Stimulated activated CD8-positive, alpha-beta memory T cell treated with anti-CD3 and anti-CD28 coated beads, Interleukin-15, amount 100 ng/mL, for 4 hours (primary cell): ENCODE measurements around the gene AKAP13.
"Not testable (repeated sequence)": the region's sequence is repeated elsewhere in the genome, so short reads cannot be mapped to it uniquely, and the experiment has no call there.

Source experiments
- DNase-seq, 2 donors: peaks; one replicate each; pipeline ENCODE4 v3.0.0-alpha.2; 2020; ENCODE audit warnings: low read depth in 2 of 2

AKAP13 gene

DNA sequence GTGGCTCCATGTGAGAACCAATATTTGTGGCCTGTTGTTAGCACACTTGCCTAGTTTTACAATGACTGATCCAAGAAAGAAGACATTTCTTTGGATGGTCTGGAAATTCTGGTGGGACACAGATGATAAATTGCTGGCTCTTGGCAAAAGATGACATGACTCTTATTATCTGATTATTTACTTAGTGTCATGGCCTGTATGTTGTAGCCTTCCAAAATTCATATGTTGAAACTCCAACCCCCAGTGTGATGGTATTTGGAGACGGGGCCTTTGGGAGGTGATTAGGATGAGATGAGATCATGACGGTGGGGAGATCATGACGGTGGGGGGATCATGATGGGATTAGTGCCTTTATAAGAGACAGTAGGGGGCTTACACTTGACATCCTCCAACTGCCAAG is 30.0 kb upstream of the AKAP13 start:
- no peak for DNase-seq

DNA sequence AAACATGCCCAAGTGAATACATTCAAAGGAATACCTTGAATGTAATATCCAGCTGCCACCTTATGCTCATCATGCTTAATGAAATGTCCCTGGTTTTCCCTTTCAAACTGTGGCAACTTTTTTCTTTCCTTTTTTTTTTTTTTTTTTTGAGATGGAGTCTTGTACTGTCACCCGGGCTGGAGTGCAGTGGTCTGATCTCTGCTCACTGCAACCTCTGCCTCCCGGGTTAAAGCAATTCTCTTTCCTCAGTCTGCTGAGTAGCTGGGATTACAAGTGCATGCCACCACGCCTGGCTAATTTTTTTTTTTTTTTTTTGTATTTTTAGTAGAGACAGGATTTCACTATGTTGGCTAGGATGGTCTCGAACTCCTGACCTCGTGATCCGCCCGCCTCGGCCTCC is 28.9 kb upstream of the AKAP13 start:
- not testable (repeated sequence) for DNase-seq

DNA sequence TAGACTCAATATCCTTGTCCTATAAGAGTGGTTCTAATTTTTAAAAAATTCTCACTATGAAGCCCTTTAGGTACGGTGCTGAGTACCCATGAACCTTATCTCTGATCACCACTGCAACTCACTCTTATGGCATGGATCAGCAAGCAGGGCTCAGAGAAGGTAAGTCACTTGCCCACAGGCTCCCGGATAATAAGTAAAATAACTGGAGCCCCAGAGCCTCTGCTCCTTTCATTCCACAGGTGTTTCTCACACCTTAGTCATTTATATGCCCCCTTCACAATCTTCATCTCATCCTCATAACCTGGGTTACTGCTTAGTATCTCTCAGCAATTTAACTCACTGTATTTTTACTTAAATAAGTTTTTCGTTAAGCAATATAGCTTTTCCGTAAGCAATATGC is 28.4 kb upstream of the AKAP13 start:
- DNase-seq = no peak

DNA sequence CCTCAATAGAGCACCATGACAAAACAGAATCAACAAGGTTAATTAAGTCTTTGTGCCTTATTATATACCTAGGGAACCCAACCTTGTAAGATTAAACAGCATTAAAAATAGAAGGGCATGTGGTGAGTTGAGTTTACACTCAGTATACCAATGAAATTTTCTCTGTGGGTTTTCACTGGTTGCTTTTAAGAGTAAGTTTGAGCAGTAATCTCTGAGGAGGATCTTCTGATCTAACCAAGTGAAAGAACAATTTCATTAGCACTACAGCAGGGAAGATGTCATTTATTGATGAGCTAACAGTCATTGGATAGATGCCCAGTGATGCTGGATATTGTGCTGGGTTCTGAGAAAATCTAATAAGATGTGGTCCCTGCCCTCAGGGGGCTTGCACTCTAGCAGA is 26.9 kb upstream of the AKAP13 start:
- DNase-seq = no peak

DNA sequence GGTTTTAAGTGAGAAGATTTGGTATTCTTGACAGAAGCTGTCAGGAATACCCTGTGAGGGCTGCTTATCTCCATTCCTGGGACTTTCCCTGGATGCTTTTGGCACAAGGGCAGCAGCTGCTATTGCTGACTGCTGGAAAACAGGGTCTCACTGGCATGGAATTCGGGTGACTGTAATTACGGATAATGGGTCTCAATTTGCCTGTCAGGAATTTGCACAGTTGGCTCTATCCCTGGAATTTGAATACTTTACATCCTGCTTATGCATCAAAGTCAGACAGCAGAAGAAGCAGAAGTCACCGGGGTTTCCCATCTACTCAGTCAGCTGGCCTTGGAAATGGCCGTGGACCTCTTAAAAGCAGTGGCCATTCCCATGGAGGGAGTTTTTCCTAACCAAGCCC is 25.9 kb upstream of the AKAP13 start:
- DNase-seq = no peak

DNA sequence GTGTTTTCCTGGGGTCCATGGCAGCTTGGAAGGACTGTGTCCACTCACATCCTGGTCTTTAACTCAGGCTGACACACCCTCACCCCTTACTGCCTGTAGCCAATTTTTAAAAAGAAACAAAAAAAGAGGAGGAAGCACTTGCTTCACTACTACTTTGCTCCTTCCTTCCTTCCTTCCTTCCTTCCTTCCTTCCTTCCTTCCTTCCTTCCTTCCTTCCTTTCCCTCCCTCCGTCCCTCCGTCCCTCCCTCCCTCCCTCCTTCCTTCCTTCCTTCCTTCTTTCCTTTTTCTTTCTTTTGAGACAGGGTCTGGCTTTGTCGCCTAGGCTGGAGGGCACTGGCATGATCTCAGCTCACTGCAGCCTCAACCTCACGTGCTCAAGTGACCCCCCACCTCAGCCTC is 25.5 kb upstream of the AKAP13 start:
- DNase-seq = no peak

DNA sequence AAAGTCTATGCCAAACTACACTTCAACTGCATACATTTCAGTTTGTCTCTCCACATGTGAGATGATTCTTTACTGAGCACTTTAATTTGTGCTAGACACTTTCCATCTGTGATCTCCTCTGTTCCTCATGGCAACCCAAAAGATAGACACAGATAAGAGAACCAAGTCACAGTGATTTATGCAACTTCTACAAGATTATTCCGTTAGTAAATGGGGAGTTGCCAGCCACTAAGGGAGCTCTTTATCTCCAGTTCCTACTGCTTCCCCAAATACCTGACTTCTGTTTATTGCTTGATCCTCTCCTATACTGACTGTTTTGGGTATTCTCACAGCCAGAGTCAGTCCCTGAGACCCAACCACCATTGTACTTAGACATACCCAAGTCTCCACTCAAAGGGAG is 24.1 kb upstream of the AKAP13 start:
- no peak for DNase-seq

DNA sequence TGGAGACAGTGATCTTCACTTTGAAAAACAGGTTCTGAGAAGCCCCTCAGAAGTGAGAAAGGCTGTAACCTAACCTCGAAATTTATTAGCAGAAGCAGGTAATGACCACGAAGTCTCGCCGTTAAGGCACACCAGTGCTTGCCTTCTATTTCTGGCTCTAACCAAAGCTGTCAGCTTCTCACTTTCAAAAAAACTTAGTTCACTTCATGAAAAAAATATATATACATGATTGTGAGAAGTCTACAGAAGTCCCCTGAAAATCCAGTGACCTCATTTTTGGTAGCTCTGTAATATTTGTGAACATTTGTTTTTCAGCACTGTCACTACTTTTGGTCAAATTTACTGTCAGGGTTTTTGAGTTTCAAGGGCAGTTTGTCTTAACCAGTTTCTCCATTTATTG is 19.1 kb upstream of the AKAP13 start:
- DNase-seq = no peak

DNA sequence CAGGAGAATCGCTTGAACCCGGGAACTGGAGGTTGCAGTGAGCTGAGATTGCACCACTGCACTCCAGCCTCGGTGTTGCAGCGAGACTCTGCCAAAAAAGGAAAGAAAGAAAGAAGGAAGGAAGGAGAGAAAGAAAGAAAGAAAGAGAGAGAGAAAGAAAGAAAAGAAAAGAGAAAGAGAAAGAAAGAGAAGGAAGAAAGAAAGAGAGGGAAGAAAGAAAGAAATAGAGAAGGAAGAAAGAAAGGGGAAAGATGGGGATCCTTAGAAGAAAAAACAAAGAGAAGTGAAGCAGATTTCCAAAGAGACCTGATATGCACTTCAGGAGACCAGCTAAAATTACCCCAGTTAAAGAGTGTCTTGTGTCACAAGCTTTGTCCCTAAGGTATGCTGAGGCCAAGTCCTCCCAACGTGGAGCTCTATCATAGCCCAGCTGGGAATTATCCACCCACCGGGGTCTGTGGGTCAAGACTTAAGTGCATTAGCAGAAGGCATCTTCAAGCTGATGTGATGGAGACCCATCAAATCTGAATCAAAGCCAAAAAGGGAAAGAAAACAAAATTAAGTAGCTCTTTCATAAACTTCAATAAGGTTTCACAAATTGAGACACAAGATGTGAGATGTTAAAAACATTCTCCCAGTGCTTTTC is 17.8 kb upstream of the AKAP13 start:
- no peak for DNase-seq

DNA sequence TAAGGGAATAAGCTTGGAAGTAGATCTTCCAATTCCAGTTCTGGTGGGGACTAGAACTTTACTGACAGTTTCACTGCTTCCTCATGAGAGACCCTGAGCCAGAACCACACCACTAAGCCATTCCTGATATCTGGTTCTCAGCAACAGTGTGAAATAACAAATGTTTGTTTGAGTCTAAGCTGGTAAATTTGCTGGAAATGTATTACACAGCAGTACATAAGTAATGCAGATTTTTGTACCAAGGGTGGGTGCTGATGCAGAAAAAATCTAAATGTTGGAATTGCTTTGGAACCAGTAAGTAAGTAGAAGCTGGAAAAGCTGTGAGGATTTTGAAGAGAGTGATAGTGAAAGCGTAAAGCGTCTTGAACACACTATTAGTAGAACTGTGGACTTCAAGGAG is 14.4 kb upstream of the AKAP13 start:
- no peak for DNase-seq

DNA sequence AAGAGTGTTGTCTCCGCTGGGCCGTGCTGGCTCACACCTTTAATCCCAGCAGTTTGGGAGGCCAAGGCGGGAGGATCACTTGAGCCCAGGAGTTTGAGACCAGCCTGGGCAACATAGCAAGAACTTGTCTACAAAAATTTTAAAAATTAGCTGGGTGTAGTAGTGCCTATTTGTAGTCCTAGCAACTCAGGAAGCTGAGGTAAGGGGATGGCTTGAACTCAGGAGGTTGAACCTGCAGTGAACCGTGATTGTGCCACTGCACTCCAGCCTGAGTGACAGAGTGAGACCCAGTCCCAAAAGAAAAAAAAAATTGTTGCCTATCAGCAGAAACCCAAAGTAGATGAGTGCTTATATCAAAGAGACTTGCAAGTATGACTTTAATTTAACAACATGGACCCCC is 12.7 kb upstream of the AKAP13 start:
- DNase-seq = no peak

DNA sequence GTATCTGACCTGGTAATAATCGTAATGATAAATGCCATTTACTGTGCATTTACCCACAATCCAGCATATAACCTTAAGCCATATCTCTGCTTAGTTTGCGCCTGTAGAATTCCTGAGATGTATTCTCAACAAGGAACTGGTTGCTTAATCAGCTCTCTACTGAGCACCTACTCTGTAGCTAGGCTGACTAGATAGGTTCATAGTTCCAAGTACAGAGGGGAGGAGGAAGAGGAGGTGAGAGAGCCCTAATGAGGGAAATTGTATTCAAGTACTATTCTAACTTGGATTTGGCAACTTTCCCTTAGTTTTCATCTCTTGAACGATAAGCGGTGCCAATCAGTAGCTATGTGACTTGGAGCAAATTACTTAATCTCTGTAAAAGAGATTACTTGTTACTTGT is 5.6 kb upstream of the AKAP13 start:
- no peak for DNase-seq

DNA sequence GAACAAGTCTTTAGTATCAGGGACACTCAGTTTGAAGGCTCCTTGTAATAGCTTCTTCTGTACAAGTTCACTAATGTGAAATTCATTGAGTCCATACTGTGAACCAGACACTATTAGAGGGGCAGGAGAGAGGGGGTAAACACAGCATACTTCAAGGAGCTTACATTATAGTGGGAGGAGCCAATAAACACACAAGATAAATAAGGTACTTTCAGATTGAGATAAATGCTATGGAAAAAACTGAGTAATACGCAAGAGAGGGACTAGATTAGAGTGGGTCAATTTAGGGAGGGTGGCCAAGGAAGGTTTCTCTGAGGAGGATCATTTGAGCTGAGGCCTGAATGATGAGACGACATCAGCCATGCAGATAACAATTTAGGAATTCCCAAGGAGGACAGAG is 3.1 kb upstream of the AKAP13 start:
- no peak for DNase-seq

DNA sequence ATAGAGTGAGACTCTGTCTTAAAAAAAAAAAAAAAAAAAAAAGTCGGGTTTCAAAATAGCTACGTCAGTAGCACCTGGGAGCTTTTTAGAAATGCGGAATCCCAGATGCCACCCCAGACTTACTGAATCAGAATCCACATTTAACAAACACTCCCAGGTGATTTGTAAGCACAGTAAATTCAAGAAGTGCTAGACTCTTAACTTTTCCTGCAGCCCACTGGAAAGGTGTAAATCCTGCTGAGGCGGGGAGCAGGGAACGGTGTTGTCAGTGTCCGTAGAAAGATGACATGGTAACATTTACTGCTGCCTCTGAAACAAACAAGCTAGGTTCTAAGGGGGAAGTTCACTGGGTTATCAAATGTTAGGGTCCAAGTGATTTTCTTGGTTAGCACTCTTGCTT is 2.4 kb upstream of the AKAP13 start:
- no peak for DNase-seq

DNA sequence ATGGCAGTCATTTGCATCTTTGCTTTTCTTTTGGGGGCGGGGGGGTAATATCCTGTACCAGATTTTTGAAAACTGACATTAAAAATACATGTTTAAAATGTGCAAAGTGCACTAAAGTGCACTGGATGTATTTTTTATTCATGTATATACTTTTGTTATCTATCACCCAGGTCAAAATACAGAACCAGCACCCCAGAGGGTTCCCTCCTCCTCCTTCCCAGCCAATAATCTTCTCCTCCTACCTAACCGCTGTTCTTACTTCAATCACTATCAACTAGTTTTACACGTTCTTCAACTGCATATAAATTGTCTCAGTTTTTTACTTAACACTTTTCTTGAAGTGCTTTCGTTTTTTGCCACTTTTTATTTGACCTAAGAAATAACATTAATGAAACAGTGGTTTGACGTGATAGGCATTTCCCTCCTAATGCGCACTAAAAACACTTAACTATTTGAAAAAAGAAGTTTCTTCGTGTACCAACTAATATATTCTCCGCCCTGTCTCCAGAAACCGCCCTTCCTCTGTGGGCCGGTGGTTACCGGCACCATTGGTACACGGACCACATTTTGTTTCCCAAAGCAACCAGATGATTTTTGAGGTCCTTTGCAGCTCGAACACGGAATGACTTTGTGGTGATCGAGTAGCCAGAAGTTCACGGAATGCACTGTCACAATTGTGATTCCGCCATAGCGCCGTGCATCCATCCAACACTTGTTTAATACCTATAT is 836 bp upstream of the AKAP13 start:
- DNase-seq = peak in 1 of 2 donors; percentile 7

DNA sequence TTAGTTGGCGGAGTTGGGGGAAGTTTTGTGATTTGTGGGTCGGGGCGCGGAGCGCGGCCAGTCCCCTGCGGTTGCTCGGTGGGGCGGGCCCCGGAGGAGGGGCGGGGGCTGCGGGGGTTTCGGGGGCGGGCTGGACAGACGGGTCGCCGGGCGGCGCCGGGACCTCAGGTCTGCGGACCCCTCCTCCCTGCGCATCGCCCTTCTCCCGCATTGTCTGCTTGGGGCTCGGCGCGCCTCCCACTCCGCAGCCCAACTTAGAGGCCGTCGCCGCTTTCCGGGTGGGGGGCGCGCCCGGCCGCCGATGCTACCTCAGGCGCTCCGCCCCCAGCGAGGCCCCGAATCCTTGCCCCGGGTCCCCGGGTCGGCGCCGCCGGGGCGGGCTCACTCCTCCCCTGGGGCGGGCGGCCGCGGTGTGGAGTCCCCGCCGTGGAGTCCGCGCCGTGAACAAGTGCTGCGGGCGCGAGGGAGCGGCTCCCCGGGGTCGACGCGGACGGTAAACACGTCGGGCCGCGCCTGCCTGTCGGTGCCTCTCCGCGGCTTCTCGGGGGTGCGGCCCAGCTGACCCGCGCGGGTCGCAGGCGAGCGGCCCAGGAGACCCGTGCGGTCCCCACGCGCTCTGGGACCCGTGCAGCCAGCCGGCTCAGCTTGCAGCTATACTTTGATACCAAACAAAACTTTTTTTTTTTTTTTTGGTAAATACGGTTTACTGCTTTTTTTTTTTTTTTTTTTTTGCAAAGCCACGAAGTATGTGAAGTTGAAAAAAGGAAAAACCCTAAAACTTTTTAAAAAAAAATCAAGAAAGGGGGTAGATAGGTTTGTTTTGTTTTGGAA is 624 bp downstream of the AKAP13 start:
- DNase-seq = peak; percentile 14 to 39

DNA sequence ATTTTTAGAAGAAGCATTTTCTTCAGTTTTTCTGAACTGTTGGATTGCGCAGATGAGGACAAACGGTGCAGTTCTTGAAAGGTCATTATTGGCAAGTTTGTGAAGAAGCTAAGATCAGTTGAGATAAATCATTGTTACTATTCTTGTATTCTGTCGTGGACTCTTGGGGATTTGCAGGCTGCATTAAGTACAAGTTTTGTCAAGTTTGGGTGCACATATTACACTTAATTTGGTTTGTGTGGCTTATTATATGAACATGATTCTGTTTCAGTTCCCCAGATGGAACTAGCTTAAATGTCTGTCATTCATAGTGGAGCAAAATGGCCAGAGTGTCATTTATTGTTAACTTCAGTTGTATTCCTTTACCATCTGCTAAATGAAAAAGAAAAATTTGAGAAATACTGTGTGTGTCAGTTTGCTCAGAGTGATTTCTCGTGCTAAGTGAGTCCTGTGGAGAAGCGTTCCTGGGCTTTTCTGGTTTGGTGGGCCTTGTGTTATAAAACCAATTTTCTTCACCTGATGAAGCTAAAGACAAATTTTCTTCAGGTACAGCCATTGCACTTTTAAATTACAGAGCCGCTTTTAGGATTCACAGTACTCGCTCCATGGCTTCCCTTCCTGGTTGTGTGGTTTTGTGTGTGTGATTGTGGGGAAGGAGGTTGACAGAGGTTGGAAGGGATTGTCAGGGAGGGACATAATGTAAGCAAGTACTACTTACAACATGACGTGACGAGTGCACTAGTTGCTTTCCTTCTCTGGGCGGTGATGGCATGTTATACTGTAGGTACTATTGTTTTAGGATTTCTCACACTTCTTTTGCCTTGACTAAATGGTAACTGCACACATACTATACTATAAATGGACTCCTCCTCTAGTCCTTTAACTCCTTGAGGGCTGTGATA is 1.7 kb downstream of the AKAP13 start:
- no peak for DNase-seq

DNA sequence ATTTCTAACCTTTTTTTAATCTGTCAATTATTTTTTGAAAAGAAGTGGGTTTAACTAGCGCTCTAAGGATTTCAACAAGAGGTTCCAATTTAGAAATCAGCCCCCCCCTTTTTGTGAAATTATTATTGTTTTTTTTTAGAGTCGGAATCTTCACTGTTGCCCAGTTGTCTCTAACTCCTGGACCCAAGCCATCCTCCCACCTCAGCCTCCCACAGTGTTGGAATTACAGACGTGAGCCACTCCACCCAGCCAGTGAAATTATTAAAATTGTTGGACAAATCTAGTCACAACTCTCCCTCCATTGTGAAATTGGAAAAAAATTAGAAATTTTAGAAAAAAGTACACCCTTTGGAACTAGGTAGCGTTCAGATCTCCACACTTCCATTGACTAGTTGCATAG is 2.5 kb downstream of the AKAP13 start:
- no peak for DNase-seq

DNA sequence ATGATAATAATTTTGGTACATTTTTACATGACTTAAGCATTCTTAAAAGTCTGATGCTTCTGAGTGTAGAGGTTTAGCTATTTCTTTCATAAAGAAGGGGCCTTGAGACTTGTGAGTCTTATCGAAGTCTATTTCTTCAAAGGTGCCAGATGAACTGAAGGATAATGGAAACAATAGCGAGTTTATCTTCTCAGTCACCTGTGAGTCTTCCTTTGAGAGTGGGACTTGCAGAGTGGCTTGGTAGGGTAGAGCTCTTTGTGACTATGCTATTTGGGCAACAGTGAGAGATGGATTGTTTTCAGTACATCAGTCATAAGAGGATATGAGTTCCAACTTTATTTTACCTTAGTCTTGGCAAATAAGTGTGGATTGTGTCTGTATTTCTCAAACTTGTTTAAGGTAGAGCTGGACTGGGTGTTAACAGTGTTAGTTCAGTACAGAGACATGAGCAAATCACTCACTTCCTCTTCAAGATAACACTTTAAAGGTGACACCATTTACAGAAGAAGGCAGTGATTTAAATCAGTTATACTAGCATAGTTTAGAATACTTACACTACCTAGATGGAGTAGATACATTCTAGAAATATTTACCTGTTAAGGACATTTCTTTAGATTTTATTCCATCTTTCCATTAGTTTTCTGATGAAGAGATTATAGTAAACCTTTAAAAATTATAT is 3.2 kb downstream of the AKAP13 start:
- no peak for DNase-seq

DNA sequence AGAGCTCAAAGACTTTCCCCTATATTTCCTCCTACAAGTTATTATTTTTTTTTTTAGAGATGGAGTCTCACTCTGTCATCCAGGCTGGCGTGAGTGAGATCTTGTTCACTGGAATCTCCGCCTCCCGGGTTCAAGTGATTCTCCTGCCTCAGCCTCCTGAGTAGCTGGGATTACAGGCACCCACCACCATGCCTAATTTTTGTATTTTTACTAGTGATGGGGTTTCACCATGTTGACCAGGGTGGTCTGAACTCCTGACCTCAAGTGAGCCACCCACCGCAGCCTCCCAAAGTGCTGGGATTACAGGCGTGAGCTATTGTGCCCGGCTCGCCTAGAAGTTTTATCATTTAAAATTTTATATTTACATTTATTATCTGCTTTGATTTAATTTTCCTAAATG is 5.9 kb downstream of the AKAP13 start:
- no peak for DNase-seq

DNA sequence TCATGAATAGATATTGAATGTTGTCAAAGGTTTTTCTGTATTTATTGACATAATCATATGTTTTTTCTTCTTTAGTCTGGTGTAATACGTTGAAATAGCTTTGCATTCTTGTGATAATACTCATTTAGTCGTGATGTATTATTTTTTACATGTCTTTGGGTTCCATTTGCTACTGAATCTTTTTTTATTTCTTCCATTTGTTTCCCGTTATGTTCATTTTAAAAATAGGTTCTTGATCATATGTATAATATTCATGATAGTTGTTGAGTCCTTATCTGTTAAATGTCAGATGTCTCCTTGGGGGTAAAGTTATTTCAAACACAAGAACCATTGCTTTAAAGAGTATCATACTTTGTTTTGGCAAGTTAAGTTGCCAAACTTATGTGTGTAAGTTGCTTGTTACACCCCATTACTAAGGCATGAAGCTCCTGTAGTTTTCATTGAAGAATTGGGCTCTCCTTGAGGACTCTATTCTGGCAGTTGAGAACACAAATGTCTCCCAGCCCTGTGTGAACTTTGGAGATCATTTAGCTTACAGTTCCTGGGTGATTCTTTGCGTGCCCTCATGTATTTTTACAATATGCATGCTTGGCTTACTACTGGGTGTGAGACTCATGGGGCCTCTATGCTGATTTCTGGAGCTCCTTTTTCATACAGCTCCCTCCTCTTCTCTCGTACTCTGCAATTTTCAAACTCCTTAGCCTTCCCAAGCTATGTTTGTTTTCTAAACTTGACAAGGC is 8.3 kb downstream of the AKAP13 start:
- DNase-seq = no peak
